Ovary (tissue), 9 donors: ENCODE data around the gene MKNK1. TPM values are rescaled to one million over a fixed set of nuclear protein-coding genes. Genes with fewer than 3 reads are reported as not detected.

Source experiments
- DNase-seq, 5 donors: peaks; one replicate each; pipeline ENCODE4 v3.0.0-alpha.2; 2019 to 2020
- H3K27ac ChIP-seq, 2 donors: fragments of 200-600 bp; one replicate each; pipeline versions ENCODE4 v1.5.1 to v1.8.0; 2019 to 2022
- H3K27me3 ChIP-seq: fragments of 200-600 bp; one replicate; pipeline ENCODE4 v1.8.0; 2022
- H3K36me3 ChIP-seq: fragments of 200-600 bp; sonication (generic); one replicate; pipeline ENCODE4 v1.5.1; 2019
- H3K4me1 ChIP-seq: one replicate; pipeline ENCODE4 v1.8.1; 2013; ENCODE audit warnings: mild to moderate bottlenecking, moderate library complexity; ENCODE audit not compliant: insufficient read depth
- H3K4me3 ChIP-seq: fragments of 200-600 bp; sonication (generic); one replicate; pipeline ENCODE4 v1.5.1; 2017
- H3K9me3 ChIP-seq, 2 donors: fragments of 200-600 bp in 1 of 2; sonication (generic) in 1 of 2; one replicate each; pipeline versions ENCODE4 v1.5.1 to v1.8.1; 2013 to 2019; ENCODE audit warnings: mild to moderate bottlenecking in 1 of 2, moderate library complexity in 1 of 2
- EP300 ChIP-seq: sonication (generic); formaldehyde crosslinking; IDR thresholded peaks from one replicate; pipeline ENCODE4 v1.6.1; 2017; ENCODE audit warnings: antibody characterized with exemption
- POLR2A ChIP-seq: fragments of 450-650 bp; IDR thresholded peaks from one replicate; pipeline ENCODE4 v1.6.1; 2017; ENCODE audit warnings: antibody characterized with exemption, mild to moderate bottlenecking, moderate library complexity
- WGBS, 3 donors: extraction: QIAGEN DNeasy Blood & Tissue Kit in 1 of 3; methylation state at CpG; one replicate each; pipeline versions ENCODE4 v1.1.5 to v1.1.7; 2013 to 2017; 5-methylcytosine and 5-hydroxymethylcytosine counted together
- intact Hi-C, 4 donors: fragments of 100-400 bp; cut with DNase I; formaldehyde crosslinking; loops; one replicate each; pipeline versions ENCODE4 v1.11.0 to v1.15.1; 2022 to 2023
- polyA plus RNA-seq, 2 donors: library from polyadenylated mRNA; stranded (reverse); fragments of 200-250 nt in 1 of 2; fragments of 350-450 nt in 1 of 2; fragmentation: Illumina TruSeq in 1 of 2; extraction: RNeasy Lipid Tissue Mini Kit (QIAGEN cat#74804) in 1 of 2; gene quantifications; one replicate each; pipeline ENCODE4 v1.2.3, GENCODE V29; 2013 to 2014
- total RNA-seq, 7 donors: library from RNA; depleted of rRNA in 2 of 7; stranded (reverse); fragments of >200 nt in 2 of 7; fragmentation: NEBNext Ultra II Directional in 3 of 7; extraction: Animal tissue kit (Norgen Biotek cat#: 25700) in 3 of 7; gene quantifications; one replicate each; pipeline versions ENCODE4 v1.1.0 to v1.2.4, GENCODE V29; 2016 to 2023
- TF ChIP-seq, protein P1 (sequence below), 3 donors: fragments of 450-650 bp in 2 of 3; fragments of 200-600 bp in 1 of 3; IDR thresholded peaks; one replicate each; pipeline versions ENCODE4 v1.5.1 to v1.8.0; 2016 to 2022; ENCODE audit warnings: antibody characterized with exemption in 3 of 3, mild to moderate bottlenecking in 1 of 3
- donor health status: DM: no; HTN: no; CAD: no; lungs with moderate emphysema.
- donor health status: DM: no; HTN: no; CAD: no.
- donor health status: Bipolar disorder and iron deficiency.
- donor health status: DM: yes; HTN: yes; CAD: no.
- donor health status: DM: no; HTN: no; CAD: no.
- donor health status: DM: yes; HTN: yes; CAD: no.

MKNK1 gene
- total and polyA plus RNA-seq, 9 donors, result 21.0 to 39.3 (median 24.9) TPM

DNA sequence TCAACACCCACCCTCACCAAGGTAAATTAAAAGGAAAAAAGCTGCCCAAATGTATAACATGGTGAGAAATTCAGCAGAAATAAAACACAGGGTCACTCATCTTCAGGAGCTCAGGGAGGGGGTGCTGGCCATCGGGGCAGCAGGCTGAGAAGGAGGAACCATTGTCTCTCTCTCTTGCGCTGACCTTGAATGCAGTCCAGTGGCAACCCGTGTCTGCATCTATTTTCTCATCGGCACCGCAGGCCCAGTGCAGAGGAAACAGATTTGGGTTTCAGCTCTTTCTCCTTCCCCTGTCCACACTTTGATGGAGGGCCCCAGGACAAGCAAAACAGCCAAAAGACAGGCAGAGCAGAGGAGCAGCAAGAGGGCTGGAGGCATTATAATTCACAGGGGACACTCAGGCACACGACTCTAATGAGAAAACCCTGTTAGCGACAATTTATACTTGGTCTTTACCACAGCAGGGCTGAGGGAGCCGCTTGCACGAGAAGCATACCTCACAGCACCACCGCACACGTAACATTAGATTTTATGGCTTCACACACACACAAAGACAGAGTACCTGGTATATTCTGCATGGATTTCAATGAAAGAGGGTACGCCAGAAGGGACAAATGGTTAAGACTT lies 18.6 kb downstream of the MKNK1 start:
- no peaks in the 10 kb centered on the region for H3K27me3 ChIP-seq
- DNase-seq, result peak in 3 of 5 donors; percentile 33 to 50 (median 40)
- 38 to 61% (median 61%) methylated on average over 12 of the region's 12 CpGs for WGBS, 3 donors
- no peaks in the 10 kb centered on the region for H3K9me3 ChIP-seq
- TF ChIP-seq POLR2A (no peak), EP300 (no peak)
- TF ChIP-seq, protein P1, sequence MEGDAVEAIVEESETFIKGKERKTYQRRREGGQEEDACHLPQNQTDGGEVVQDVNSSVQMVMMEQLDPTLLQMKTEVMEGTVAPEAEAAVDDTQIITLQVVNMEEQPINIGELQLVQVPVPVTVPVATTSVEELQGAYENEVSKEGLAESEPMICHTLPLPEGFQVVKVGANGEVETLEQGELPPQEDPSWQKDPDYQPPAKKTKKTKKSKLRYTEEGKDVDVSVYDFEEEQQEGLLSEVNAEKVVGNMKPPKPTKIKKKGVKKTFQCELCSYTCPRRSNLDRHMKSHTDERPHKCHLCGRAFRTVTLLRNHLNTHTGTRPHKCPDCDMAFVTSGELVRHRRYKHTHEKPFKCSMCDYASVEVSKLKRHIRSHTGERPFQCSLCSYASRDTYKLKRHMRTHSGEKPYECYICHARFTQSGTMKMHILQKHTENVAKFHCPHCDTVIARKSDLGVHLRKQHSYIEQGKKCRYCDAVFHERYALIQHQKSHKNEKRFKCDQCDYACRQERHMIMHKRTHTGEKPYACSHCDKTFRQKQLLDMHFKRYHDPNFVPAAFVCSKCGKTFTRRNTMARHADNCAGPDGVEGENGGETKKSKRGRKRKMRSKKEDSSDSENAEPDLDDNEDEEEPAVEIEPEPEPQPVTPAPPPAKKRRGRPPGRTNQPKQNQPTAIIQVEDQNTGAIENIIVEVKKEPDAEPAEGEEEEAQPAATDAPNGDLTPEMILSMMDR (IDR thresholded peaks at IDR 0.05), result no peak
- no peak overlapping the region for H3K27ac ChIP-seq
- H3K36me3 ChIP-seq, result no peaks in the 10 kb centered on the region
- intact Hi-C loops, result no loop called here
- no peaks in the 10 kb centered on the region for H3K4me1 ChIP-seq
- H3K4me3 ChIP-seq, result no peak overlapping the region

DNA sequence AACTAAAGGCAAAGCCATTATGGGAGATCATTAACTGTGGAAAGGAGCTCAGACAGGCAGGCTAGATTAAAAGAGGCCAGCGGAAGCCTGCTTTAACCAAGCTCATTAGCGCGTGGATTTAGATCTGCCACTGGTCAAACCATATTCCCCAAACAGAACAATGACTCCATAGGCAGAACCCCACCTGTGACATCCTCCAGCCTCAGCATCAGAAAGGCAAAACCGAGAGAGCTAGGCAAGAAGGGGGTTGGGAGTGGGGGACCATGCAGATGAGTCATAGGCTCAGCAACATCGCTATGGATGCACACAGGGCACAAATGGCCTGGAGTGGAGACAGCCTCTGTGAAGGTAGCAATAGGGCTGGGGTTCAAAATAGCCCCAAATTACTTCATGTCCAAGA lies 20.6 kb downstream of the MKNK1 start:
- H3K4me3 ChIP-seq, result no peak overlapping the region
- no peaks in the 10 kb centered on the region for H3K27me3 ChIP-seq
- no peaks in the 10 kb centered on the region for H3K4me1 ChIP-seq
- no peak overlapping the region for H3K27ac ChIP-seq
- no peak for DNase-seq
- intact Hi-C loops, result no loop called here
- H3K9me3 ChIP-seq, result no peaks in the 10 kb centered on the region
- TF ChIP-seq POLR2A, result no peak
- TF ChIP-seq, protein P1 (IDR thresholded peaks at IDR 0.05), result no peak
- no peak for TF ChIP-seq EP300
- 86 to 90% (median 87%) methylated on average over 5 of the region's 5 CpGs for WGBS, 3 donors
- H3K36me3 ChIP-seq, result no peaks in the 10 kb centered on the region

- intact Hi-C loops, result no loop called here
- no peaks in the 10 kb centered on the region for H3K4me1 ChIP-seq
- no peak overlapping the region for H3K4me3 ChIP-seq
- H3K27me3 ChIP-seq, result no peaks in the 10 kb centered on the region
- no peak for DNase-seq
- no peak overlapping the region for H3K27ac ChIP-seq
- H3K36me3 ChIP-seq, result no peaks in the 10 kb centered on the region
- WGBS, 3 donors, result 70 to 72% (median 71%) methylated on average over 7 of the region's 7 CpGs
- H3K9me3 ChIP-seq, result no peaks in the 10 kb centered on the region
- TF ChIP-seq EP300, result no peak
- TF ChIP-seq, protein P1 (IDR thresholded peaks at IDR 0.05), result no peak
- TF ChIP-seq POLR2A, result no peak
Observed at GRCh38 chr1:46582972-46583371, 21.1 kb downstream of the MKNK1 start.

- 85 to 88% (median 88%) methylated on average over 4 of the region's 4 CpGs for WGBS, 3 donors
- H3K9me3 ChIP-seq, result no peaks in the 10 kb centered on the region
- H3K4me1 ChIP-seq, result no peaks in the 10 kb centered on the region
- H3K27ac ChIP-seq, result no peak overlapping the region
- no peak for DNase-seq
- intact Hi-C loops, result no loop called here
- no peaks in the 10 kb centered on the region for H3K27me3 ChIP-seq
- no peaks in the 10 kb centered on the region for H3K36me3 ChIP-seq
- no peak overlapping the region for H3K4me3 ChIP-seq
- TF ChIP-seq EP300 (no peak), POLR2A (no peak)
- TF ChIP-seq, protein P1 (IDR thresholded peaks at IDR 0.05), result no peak
Observed at GRCh38 chr1:46581681-46582455, 22.2 kb downstream of the MKNK1 start.
